Right renal cortex interstitium (tissue), 3 donors: ENCODE measurements around the gene GLO1. TPM values are rescaled to one million over a fixed set of nuclear protein-coding genes. Genes with fewer than 3 reads are reported as not detected.
"Not testable (repeated sequence)": the region's sequence is repeated elsewhere in the genome, so short reads cannot be mapped to it uniquely, and the experiment has no call there.

ENCODE experiments used
- DNase-seq, 3 donors: peaks; one replicate each; pipeline ENCODE4 v3.0.0-alpha.2; 2013; ENCODE audit warnings: low read depth in 3 of 3, low spot score in 2 of 3
- polyA plus RNA-seq, 3 donors: library from polyadenylated mRNA; unstranded; fragments of 120-200 nt; gene quantifications; one replicate each; pipeline ENCODE4 v1.2.1, GENCODE V29; 2013; ENCODE audit not compliant: insufficient read length in 3 of 3

GLO1 gene
- polyA plus RNA-seq, 3 donors = 154 to 173 (median 168) TPM

GRCh38 chr6:38708496-38708895 lies 5.6 kb upstream of the GLO1 start:
- no peak for DNase-seq

DNA sequence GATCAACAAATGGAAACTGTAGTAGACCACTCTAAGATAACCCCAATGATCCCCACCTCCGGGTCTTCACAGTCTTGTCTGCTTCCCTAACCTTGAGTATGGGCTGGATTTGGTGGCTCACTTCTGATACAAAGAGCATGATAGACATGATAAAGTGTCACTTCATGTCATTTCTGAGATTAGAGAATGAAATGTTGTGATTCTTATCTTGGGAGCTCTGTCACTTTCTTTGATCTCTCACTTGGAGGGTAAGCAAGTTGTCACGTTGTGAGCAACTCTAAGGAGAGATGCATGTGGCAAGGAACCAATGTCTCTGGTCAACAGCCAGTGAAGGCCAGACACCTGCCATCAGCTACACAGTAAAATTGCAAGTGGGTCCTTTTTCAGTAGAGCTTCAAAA lies 3.0 kb upstream of the GLO1 start:
- DNase-seq = no peak

DNA sequence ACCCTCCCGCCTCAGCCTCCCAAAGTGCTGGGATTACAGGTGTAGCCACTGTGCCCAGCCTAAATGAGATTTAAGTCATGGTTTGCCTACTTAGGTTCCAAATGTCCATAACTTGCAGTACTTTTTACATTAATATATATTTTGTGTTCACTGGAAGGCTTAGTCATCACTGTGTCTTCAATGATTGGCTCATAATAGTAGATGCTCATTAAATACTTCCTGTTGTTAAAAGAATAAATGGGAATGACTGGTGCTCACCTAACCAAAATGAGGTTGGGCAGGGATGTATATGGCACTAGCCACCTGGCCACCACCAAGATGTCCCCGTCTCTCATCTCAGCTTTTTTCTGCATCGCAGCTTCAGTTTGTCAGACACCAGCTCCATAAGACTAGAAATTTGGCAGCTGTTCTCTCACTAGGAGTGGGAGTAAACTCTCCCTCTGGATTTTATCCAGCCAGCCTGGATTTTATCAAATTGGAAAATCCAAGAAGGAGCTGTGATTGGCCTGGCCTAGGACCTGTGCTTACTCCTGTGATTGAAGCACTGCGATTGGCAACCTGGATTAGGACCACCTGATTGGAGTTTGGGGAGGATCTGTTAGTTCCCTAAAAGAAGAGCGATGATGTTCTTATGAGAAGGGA lies 1.1 kb upstream of the GLO1 start:
- DNase-seq = no peak

DNA sequence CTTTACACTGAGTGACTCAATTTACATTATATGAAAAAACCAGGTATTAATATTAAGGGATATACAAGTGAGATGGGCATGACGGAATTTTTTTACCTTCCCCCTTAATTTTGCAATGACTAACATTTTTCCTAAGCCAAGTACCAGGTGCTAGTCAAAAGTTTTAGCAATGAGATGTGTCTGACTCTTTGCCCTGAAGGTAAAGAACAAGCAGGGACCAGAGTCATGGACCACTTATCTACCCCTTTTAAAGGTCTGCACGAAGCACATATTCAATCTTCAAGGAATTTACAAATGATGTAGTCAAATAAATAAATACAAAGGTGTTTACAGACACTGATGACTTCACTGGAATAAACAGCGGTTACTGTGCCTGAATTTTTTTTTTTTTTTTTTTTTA lies 1.4 kb downstream of the GLO1 start:
- DNase-seq = no peak

- not testable (repeated sequence) for DNase-seq
Observed at GRCh38 chr6:38699702-38700101, 3.2 kb downstream of the GLO1 start.

GRCh38 chr6:38697846-38698245 lies 5.1 kb downstream of the GLO1 start:
- DNase-seq = no peak

DNA sequence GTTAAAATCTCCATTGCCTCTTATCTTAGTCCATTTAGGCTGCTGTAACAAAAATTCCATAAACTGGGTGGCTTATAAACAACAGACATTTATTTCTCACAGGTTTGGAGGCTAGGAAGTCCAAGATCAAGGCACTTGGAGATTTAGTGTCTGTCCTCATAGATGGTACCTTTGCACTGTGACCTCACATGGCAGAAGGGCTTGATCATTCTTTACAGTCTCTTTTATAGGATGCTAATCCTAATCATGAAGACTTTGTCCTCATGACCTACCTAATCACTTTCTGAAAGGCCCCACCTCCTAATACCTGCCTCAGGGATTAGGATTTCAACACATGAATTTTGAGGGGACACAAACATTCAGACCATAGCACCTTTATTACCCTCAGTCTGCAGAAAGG lies 6.6 kb downstream of the GLO1 start:
- no peak for DNase-seq

- DNase-seq = no peak
Observed at GRCh38 chr6:38695933-38696332, 7.0 kb downstream of the GLO1 start.

GRCh38 chr6:38695227-38695900 lies 7.6 kb downstream of the GLO1 start:
- DNase-seq = no peak

- no peak for DNase-seq
Observed at GRCh38 chr6:38688579-38689087, 14.3 kb downstream of the GLO1 start.

- no peak for DNase-seq
Observed at GRCh38 chr6:38687549-38687948, 15.4 kb downstream of the GLO1 start.

DNA sequence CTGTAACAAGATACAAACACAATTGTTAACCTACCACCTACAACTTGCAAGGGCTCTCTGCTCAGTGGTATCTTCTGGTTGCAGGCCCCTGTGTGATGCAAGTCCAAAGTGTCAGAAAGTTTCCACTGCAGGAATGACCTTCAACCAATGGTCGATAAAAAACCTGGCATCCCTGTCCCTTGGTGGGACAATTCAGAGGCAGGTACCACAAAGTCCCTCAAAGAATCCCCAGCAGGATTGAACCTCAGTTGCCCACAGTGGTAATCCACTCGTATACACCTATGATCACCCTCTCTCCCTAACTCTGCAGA lies 15.9 kb downstream of the GLO1 start:
- DNase-seq = no peak

- DNase-seq = no peak
Observed at GRCh38 chr6:38686270-38687042, 16.5 kb downstream of the GLO1 start.

GRCh38 chr6:38684904-38685303 lies 18.0 kb downstream of the GLO1 start:
- DNase-seq = no peak

DNA sequence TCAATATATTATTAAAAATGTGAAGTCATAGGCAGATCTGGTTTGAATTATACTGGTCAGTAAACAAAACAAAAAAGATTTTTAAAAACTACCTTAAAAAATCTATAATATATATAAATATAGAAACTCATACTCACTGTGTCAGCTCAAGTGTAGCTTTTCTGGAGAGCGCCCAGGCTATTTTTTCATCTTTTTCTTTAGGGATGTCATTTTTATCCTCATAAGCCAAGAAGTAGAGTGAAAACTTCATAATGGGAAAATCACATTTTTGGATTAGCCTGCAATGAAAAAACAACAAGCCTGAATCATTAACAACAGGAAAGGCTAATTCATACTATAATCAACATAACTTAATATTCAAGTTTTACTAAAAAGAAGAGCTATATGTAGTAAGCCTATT lies 18.7 kb downstream of the GLO1 start:
- DNase-seq = no peak

- DNase-seq = no peak
Observed at GRCh38 chr6:38681850-38682249, 21.1 kb downstream of the GLO1 start.

DNA sequence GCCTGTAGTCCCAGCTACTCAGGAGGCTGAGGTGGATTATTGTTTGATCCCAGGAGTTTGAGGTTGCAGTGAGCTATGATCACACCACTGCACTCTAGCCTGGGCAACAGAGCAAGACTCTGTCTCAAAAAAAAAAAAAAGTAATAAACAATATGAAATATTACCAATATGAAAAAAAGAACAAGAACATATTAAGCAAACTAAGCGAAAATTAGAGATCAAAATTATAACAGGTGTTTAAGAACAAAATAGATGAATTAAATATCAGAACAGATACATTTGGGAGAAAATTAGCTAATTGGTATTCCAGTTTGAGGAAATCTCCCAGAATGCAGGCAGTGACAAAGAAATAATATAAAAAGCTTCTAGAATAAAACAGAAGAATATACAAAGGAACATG lies 23.3 kb downstream of the GLO1 start:
- no peak for DNase-seq

GRCh38 chr6:38678178-38678760 lies 24.7 kb downstream of the GLO1 start:
- DNase-seq = no peak

GRCh38 chr6:38676974-38677544 lies 25.9 kb downstream of the GLO1 start:
- DNase-seq = no peak

DNA sequence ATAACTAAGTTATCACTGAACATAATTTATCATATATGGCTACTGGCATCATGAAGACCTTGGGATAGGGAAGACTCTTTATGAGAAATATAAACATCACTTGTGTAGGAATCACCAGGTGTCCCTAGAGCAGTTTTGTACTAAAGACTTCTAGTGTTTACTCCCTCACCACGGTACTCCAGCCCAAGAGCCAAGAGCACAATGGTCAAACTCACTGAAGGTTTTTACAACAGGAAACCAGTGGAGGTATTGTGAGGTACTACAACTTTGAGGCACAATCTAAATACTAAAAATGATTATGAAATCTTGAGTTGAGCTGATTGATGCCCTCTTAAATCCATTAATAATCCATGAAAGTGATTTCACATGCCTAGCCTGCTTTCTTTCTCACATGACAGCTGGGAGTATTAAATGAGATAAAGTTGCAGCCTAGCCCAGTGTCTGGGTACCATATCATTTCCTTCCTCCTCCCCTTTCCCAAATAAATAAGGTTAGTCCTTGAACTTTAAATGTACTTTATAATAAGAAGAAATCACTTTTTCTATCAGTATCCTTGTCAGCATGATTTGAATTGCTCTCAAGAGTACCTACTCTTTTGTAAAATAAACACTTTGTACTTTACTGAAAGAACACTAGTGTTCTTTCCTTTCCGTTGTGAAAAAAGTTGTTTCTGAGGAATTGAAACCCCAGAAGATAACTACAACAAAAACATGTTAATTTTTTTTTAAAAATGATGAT lies 26.5 kb downstream of the GLO1 start:
- DNase-seq = no peak
